ENCODE measurements around the gene RUSF1.

DNA sequence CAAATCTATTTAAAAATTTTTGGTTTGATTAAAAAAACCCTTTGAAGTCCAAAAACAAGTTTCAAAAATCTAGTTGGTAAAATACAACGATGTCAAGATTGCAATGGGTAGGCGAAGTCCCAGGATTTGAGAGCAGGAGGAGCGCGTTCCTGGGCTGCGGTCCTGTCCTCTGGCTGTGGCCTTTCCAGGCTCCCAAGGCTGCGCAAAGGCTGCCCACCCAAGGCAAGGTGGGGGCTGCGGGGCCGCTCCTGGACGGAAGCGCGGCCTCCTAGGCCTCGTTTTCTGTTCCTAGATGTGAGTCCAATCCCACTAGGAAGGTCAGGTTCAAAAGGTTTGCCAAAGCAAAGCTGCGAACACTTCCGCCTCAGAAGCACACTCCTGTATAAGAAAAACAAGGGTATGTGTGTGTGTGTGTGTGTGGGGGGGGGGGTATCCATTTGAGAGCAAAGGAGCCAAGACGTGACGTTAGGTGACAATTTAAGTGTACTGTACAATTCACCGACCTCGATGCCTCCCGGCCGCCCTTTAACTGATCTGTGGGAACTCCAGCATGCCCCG, 28.7 kb upstream of the RUSF1 start:
- TF ChIP-seq, protein P1, sequence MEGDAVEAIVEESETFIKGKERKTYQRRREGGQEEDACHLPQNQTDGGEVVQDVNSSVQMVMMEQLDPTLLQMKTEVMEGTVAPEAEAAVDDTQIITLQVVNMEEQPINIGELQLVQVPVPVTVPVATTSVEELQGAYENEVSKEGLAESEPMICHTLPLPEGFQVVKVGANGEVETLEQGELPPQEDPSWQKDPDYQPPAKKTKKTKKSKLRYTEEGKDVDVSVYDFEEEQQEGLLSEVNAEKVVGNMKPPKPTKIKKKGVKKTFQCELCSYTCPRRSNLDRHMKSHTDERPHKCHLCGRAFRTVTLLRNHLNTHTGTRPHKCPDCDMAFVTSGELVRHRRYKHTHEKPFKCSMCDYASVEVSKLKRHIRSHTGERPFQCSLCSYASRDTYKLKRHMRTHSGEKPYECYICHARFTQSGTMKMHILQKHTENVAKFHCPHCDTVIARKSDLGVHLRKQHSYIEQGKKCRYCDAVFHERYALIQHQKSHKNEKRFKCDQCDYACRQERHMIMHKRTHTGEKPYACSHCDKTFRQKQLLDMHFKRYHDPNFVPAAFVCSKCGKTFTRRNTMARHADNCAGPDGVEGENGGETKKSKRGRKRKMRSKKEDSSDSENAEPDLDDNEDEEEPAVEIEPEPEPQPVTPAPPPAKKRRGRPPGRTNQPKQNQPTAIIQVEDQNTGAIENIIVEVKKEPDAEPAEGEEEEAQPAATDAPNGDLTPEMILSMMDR (IDR thresholded peaks at IDR 0.05), result no peak
- no peak for TF ChIP-seq POLR2A (IDR thresholded peaks at IDR 0.05)

All from adrenal gland (tissue), 5 donors.